K562 (cell line): Measurements from ENCODE around the gene TOR3A. TPM values are rescaled to one million over a fixed set of nuclear protein-coding genes. Genes with fewer than 3 reads are reported as not detected.

ENCODE experiments used
- ATAC-seq: fragments of 200-7000 bp; cut with Tn5 transposase; 3 replicates; pipeline ENCODE4 v1.9.1; 2020; ENCODE audit warnings: moderate library complexity
- BruUV-seq: library from RNA; stranded (reverse); fragments of 400-500 nt; replicated peaks from 2 replicates; lab custom pipeline; 2021; lab: Mats Ljungman, UMichigan
- CTCF ChIA-PET: fragments of 300-600 bp; formaldehyde crosslinking; extraction: SDS; loops from one replicate; lab custom pipeline; 2021; ENCODE audit warnings: low intra/inter-chr PET ratio; lab: Yijun Ruan, JAX
- POLR2A ChIA-PET: fragments of 300-600, 350-650 bp; sonication (Branson Sonifier 250); formaldehyde crosslinking; extraction: SDS; loops from one replicate; lab custom pipeline; 2021; ENCODE audit warnings: antibody characterized with exemption, inconsistent platforms; lab: Yijun Ruan, JAX
- DNase-seq, 4 experiments: peaks; one replicate each; pipeline versions ENCODE4 v3.0.0 to v3.0.0-alpha.2; 2011 to 2018; ENCODE audit warnings: low spot score in 3 of 4, mixed read lengths in 3 of 4; ENCODE audit errors: extremely low read depth in 1 of 4
- FAIRE-seq: peaks from 2 replicates; lab custom pipeline; 2011; peaks lifted over from hg19 to GRCh38; lab: Jason Lieb, UNC
- H2AFZ ChIP-seq: 2 replicates; pipeline ENCODE4 v1.6.0; 2011; ENCODE audit warnings: low read depth, low read length, control low read depth, inconsistent platforms
- H3K27ac ChIP-seq: fragments of 200-600 bp; 3 replicates; pipeline ENCODE4 v1.8.0; 2011; ENCODE audit warnings: low read depth, mild to moderate bottlenecking, control low read depth, inconsistent platforms, low read length, moderate library complexity, mixed read lengths; ENCODE audit errors: extremely low read depth
- H3K27me3 ChIP-seq, 2 experiments: fragments of 300-600 bp in 1 of 2; 2 replicates in 1 of 2; 3 replicates in 1 of 2; pipeline versions ENCODE4 v1.6.0 to v1.8.0; 2011; ENCODE audit warnings: inconsistent platforms in 2 of 2, low read length in 2 of 2, mild to moderate bottlenecking in 1 of 2, mixed read lengths in 1 of 2, moderate library complexity in 1 of 2; ENCODE audit not compliant: control insufficient read depth in 2 of 2, insufficient read depth in 2 of 2
- H3K36me3 ChIP-seq: fragments of 300-600 bp; 3 replicates; pipeline ENCODE4 v1.8.0; 2011; ENCODE audit warnings: mild to moderate bottlenecking, low read length, inconsistent platforms; ENCODE audit not compliant: control insufficient read depth, insufficient read depth
- H3K4me1 ChIP-seq, 2 experiments: fragments of 200-600 bp in 1 of 2; replicated peaks in 1 of 2; 2 replicates in 1 of 2; 3 replicates in 1 of 2; pipeline versions ENCODE4 v1.5.1 to v1.8.0; 2011; ENCODE audit warnings: inconsistent platforms in 2 of 2, low read length in 2 of 2, mild to moderate bottlenecking in 1 of 2, mixed read lengths in 1 of 2, moderate library complexity in 1 of 2; ENCODE audit not compliant: control insufficient read depth in 2 of 2, insufficient read depth in 2 of 2
- H3K4me2 ChIP-seq: 2 replicates; pipeline ENCODE4 v1.6.1; 2011; ENCODE audit warnings: low read length, control low read depth, inconsistent platforms, mixed read lengths; ENCODE audit not compliant: insufficient read depth
- H3K4me3 ChIP-seq: fragments of 200-600 bp; sonication (generic), shearing (Covaris generic); 2 replicates; pipeline ENCODE4 v1.5.1; 2016; ENCODE audit warnings: control low read depth, inconsistent platforms
- H3K79me2 ChIP-seq: fragments of 200-600 bp; 3 replicates; pipeline ENCODE4 v1.8.0; 2011; ENCODE audit warnings: low read length, inconsistent platforms; ENCODE audit not compliant: control insufficient read depth, insufficient read depth
- H3K9ac ChIP-seq, 2 experiments: 2 replicates each; pipeline versions ENCODE4 v1.6.0 to v1.6.1; 2011; ENCODE audit warnings: low read depth in 2 of 2, low read length in 2 of 2, control low read depth in 1 of 2, inconsistent platforms in 1 of 2, mild to moderate bottlenecking in 1 of 2, mixed read lengths in 1 of 2; ENCODE audit not compliant: insufficient read depth in 1 of 2
- H3K9me1 ChIP-seq: one replicate; pipeline ENCODE4 v1.6.0; 2011; ENCODE audit warnings: inconsistent platforms, mild to moderate bottlenecking, low read length, moderate library complexity; ENCODE audit not compliant: control insufficient read depth, insufficient read depth
- H3K9me3 ChIP-seq: replicated peaks from 2 replicates; pipeline ENCODE4 v1.5.1; 2011; ENCODE audit warnings: low read depth, low read length, inconsistent platforms; ENCODE audit not compliant: control insufficient read depth, insufficient read depth
- H4K20me1 ChIP-seq: replicated peaks from 2 replicates; pipeline ENCODE4 v1.6.1; 2011; ENCODE audit warnings: low read length, inconsistent platforms, mixed read lengths; ENCODE audit not compliant: control insufficient read depth, insufficient read depth
- CEBPG ChIP-seq, 3 experiments: fragments of 200-800 bp in 1 of 3; sonication (Bioruptor generic) in 1 of 3; sonication (generic) in 1 of 3; formaldehyde crosslinking in 1 of 3; IDR thresholded peaks in 2 of 3; conservative IDR thresholded peaks in 1 of 3; 2 replicates each; pipeline versions ENCODE4 v1.6.1 to v1.8.0; 2016 to 2022; ENCODE audit warnings: missing compliant biosample characterization in 2 of 3, missing genetic modification characterization in 2 of 3, mild to moderate bottlenecking in 1 of 3, missing genetic modification reagents in 1 of 3
- DACH1 ChIP-seq: fragments of 450-650 bp; IDR thresholded peaks from 2 replicates; pipeline ENCODE4 v1.6.1; 2018; ENCODE audit not compliant: partially characterized antibody
- ETS2 ChIP-seq: IDR thresholded peaks from 2 replicates; pipeline ENCODE4 v1.6.1; 2016; ENCODE audit warnings: borderline replicate concordance, missing genetic modification characterization, mild to moderate bottlenecking, moderate library complexity, missing compliant biosample characterization; ENCODE audit not compliant: poor library complexity, severe bottlenecking
- GTF2B ChIP-seq: IDR thresholded peaks from 2 replicates; pipeline ENCODE4 v1.6.1; 2011; ENCODE audit not compliant: insufficient read length; ENCODE audit errors: extremely low read depth
- HES1 ChIP-seq: fragments of 450-650 bp; IDR thresholded peaks from 2 replicates; pipeline ENCODE4 v1.6.1; 2016; ENCODE audit warnings: low read depth, mild to moderate bottlenecking, moderate library complexity
- HMG20A ChIP-seq: fragments of 450-650 bp; formaldehyde crosslinking; conservative IDR thresholded peaks from 2 replicates; pipeline ENCODE4 v1.4.0; 2020; ENCODE audit warnings: mild to moderate bottlenecking, mixed read lengths
- HNRNPUL1 ChIP-seq: fragments of 200-400 bp; formaldehyde crosslinking; IDR thresholded peaks from 2 replicates; pipeline ENCODE4 v1.6.1; 2017; ENCODE audit warnings: low read length
- KDM1A ChIP-seq, 2 experiments: fragments of 450-650 bp; IDR thresholded peaks; 2 replicates each; pipeline ENCODE4 v1.6.1; 2016; ENCODE audit warnings: mild to moderate bottlenecking in 2 of 2
- NCOR1 ChIP-seq: fragments of 450-650 bp; IDR thresholded peaks from 2 replicates; pipeline ENCODE4 v1.6.1; 2016; ENCODE audit warnings: mild to moderate bottlenecking, moderate library complexity
- NFE2 ChIP-seq: IDR thresholded peaks from 2 replicates; pipeline ENCODE4 v1.6.1; 2014; ENCODE audit warnings: antibody characterized with exemption, low read depth
- PTBP1 ChIP-seq: fragments of 200-400 bp; formaldehyde crosslinking; IDR thresholded peaks from 2 replicates; pipeline ENCODE4 v1.6.1; 2017; ENCODE audit warnings: low read depth, low read length
- RCOR1 ChIP-seq, 2 experiments: IDR thresholded peaks; 2 replicates each; pipeline ENCODE4 v1.6.1; 2012; ENCODE audit warnings: low read depth in 2 of 2, low read length in 2 of 2, borderline replicate concordance in 1 of 2, improper control_type of control experiment in 1 of 2
- SRF ChIP-seq, 2 experiments: fragments of 250-450, 450-650 bp in 1 of 2; sonication (Bioruptor Pico) in 1 of 2; sonication (generic) in 1 of 2; formaldehyde crosslinking; IDR thresholded peaks; 2 replicates each; pipeline versions ENCODE4 v1.5.0 to v1.5.1; 2020 to 2022; ENCODE audit warnings: mild to moderate bottlenecking in 1 of 2, missing genetic modification reagents in 1 of 2
- ZC3H8 ChIP-seq: fragments of 450-650 bp; IDR thresholded peaks from 2 replicates; pipeline ENCODE4 v1.6.1; 2017
- ZNF436 ChIP-seq: fragments of 250-450, 450-650 bp; sonication (Bioruptor Pico); formaldehyde crosslinking; IDR thresholded peaks from 2 replicates; pipeline ENCODE4 v1.7.0; 2020; ENCODE audit warnings: mild to moderate bottlenecking
- ZNF507 ChIP-seq: conservative IDR thresholded peaks from 2 replicates; pipeline ENCODE4 v1.6.1; 2017; ENCODE audit warnings: missing genetic modification characterization, missing compliant biosample characterization
- ZNF79 ChIP-seq: fragments of 250-450 bp; sonication (Bioruptor Pico); IDR thresholded peaks from 2 replicates; pipeline ENCODE4 v1.4.0; 2020; ENCODE audit warnings: low read depth, mild to moderate bottlenecking, moderate library complexity
- WGBS: fragments of 100-300 bp; shearing (Covaris generic); methylation state at CpG from one replicate; pipeline ENCODE4 v1.1.6; 2016; ENCODE audit warnings: low coverage, mixed read lengths; ENCODE audit not compliant: insufficient coverage; ENCODE audit errors: missing lambda C conversion rate; 5-methylcytosine and 5-hydroxymethylcytosine counted together
- in situ Hi-C: fragments of 300-500 bp; cut with MboI; formaldehyde crosslinking; loops from 4 replicates; pipeline ENCODE4 v1.15.0; 2018; ENCODE audit warnings: inconsistent platforms, mixed read lengths
- intact Hi-C: fragments of 100-400 bp; cut with micrococcal nuclease; formaldehyde crosslinking; loops from 2 replicates; pipeline ENCODE4 v1.14.2; 2022
- polyA plus RNA-seq, 8 experiments: library from polyadenylated mRNA; depleted of rRNA in 4 of 8; stranded (reverse) in 5 of 8; unstranded in 3 of 8; fragments of >200 nt; fragmentation: Nextera tagmentation in 2 of 8; fragmentation: Illumina TruSeq in 1 of 8; extraction: Ambion mirVana in 2 of 8; extraction: Trizol in 1 of 8; gene quantifications; 2 replicates each; pipeline versions ENCODE4 v1.2.1 to v1.2.3, GENCODE V29; 2011 to 2014; ENCODE audit warnings: inconsistent platforms in 1 of 8, missing spikeins in 1 of 8
- total RNA-seq, 7 experiments: library from RNA; depleted of rRNA in 6 of 7; stranded (reverse); fragments of >200 nt in 6 of 7; fragmentation: Illumina TruSeq in 2 of 7; extraction: Trizol in 2 of 7; gene quantifications; 2 replicates each; pipeline versions ENCODE4 v1.2.1 to v1.2.3, GENCODE V29; 2011 to 2021; ENCODE audit warnings: low replicate concordance in 1 of 7

Gene TOR3A
- total and polyA plus RNA-seq, 9 of the 15 experiments (the other 6 are each of a cell fraction or from before 2014, with no cell fraction given) = 7.9 to 94.5 (median 39.7) TPM

GRCh38 chr1:179038528-179039281 is 43.2 kb upstream of the TOR3A start:
- Histone ChIP-seq H3K36me3 (peaks cover 2% of the 10 kb centered on the region), H3K27me3 (no peaks in the 10 kb centered on the region), H3K27ac (no peak overlapping the region), H3K79me2 (peaks cover 83% of the 10 kb centered on the region), H3K9ac (no peak overlapping the region), H3K4me1 (peaks cover 42 to 50% of the 10 kb centered on the region in 2 experiments; a peak in 4 of 5 replicates), H3K4me3 (no peak overlapping the region), H4K20me1 (peaks cover 13% of the 10 kb centered on the region), H2AFZ (no peak overlapping the region), H3K9me1 (peaks cover 2% of the 10 kb centered on the region), H3K9me3 (no peaks in the 10 kb centered on the region), H3K4me2 (no peak overlapping the region)
- in situ Hi-C loops (no loop called here), intact Hi-C loops (loop anchor here (1.0 kb wide), 1 partner anchor 9 kb away; no protein-coding TSS in a partner anchor)
- CTCF ChIA-PET = no interaction called here
- BruUV-seq = no TSS peak
- POLR2A ChIA-PET = interaction anchor here (1.0 to 3.6 kb wide), 3 partner anchors 10 to 40 kb away, joined by 3 to 29 read pairs (median 3); no protein-coding TSS in a partner anchor
- DNase-seq = no peak
- whole genome bisulfite sequencing = 0% methylated on average over 1 of the region's 1 CpG
- ATAC-seq = peak; percentile 57
- FAIRE-seq = peak; percentile 42
- TF ChIP-seq SRF (CRISPR knock-in tag; IDR thresholded peaks at IDR 0.05) (no peak), ZNF507 (peak; percentile 47), HES1 (0 out of 2 replicates have a peak, but pooled peaks have one; percentile 8), ZNF436 (CRISPR knock-in tag) (no peak), NFE2 (no peak), KDM1A (IDR thresholded peaks at IDR 0.05) (peak; percentile 53 to 69; a peak in 3 of 4 replicates), PTBP1 (no peak), ETS2 (no peak), DACH1 (no peak), ZNF79 (no peak), HNRNPUL1 (no peak), RCOR1 (IDR thresholded peaks at IDR 0.05; ENCODE audit: borderline replicate concordance in 1 of 2, low read depth in 2 of 2, low read length in 2 of 2) (peak in 1 of 2 experiments; percentile 75; a peak in 2 of 4 replicates), ZC3H8 (no peak), GTF2B (no peak), NCOR1 (0 out of 2 replicates have a peak, but pooled peaks have one; percentile 8), HMG20A (CRISPR knock-in tag) (no peak), CEBPG (CRISPR knock-in tag; IDR thresholded peaks at IDR 0.05) (peak; percentile 53; the same call in 1 of the 2 replicates), CEBPG (tag; conservative IDR thresholded peaks at IDR 0.05 in 1 of 2, IDR thresholded peaks at IDR 0.05 in 1 of 2) (peak; percentile 64 to 75)
